VCaP (cell line): ENCODE measurements around the gene SLCO2A1.

Source experiments
- H3K27ac ChIP-seq: fragments of 450-650 bp; 2 replicates; pipeline ENCODE4 v1.5.1; 2017
- TF ChIP-seq, protein P1 (sequence below): fragments of 450-650 bp; conservative IDR thresholded peaks from 2 replicates; pipeline ENCODE4 v1.5.1; 2017; ENCODE audit warnings: mild to moderate bottlenecking, moderate library complexity

SLCO2A1 gene

GRCh38 chr3:133886031-133886722 is 143.5 kb downstream of the SLCO2A1 start:
- TF ChIP-seq, protein P1, sequence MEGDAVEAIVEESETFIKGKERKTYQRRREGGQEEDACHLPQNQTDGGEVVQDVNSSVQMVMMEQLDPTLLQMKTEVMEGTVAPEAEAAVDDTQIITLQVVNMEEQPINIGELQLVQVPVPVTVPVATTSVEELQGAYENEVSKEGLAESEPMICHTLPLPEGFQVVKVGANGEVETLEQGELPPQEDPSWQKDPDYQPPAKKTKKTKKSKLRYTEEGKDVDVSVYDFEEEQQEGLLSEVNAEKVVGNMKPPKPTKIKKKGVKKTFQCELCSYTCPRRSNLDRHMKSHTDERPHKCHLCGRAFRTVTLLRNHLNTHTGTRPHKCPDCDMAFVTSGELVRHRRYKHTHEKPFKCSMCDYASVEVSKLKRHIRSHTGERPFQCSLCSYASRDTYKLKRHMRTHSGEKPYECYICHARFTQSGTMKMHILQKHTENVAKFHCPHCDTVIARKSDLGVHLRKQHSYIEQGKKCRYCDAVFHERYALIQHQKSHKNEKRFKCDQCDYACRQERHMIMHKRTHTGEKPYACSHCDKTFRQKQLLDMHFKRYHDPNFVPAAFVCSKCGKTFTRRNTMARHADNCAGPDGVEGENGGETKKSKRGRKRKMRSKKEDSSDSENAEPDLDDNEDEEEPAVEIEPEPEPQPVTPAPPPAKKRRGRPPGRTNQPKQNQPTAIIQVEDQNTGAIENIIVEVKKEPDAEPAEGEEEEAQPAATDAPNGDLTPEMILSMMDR = no peak
- H3K27ac ChIP-seq = no peak overlapping the region

GRCh38 chr3:133884887-133885711 is 144.6 kb downstream of the SLCO2A1 start:
- TF ChIP-seq, protein P1 = no peak
- no peak overlapping the region for H3K27ac ChIP-seq

- TF ChIP-seq, protein P1 = no peak
Observed at GRCh38 chr3:133884054-133884886, 145.5 kb downstream of the SLCO2A1 start.

DNA sequence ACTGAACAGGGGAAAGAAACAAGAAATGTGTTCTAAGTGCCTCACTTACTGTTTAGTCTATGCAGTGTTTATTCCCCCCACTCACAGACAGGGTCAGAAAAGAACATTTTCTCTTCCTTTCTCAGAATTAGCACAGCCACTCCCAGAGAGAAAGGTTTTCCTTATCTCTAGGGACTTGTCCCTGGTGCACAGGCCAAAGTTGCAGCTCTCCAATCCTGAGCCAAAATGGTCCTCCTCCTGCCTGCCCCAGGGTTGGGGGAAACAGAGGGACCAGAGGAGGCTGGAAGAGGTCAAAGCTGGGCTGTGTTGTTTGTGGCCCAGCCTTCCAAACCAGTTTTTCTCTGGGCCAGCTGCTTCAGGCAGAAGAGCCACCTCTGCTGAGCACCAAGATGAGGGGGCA is 146.1 kb downstream of the SLCO2A1 start:
- TF ChIP-seq, protein P1 = no peak
- H3K27ac ChIP-seq = no peak overlapping the region

More at GRCh38 chr3:133884054-133884886, 145.5 kb downstream of the SLCO2A1 start:
- H3K27ac ChIP-seq = no peak overlapping the region

GRCh38 chr3:133882986-133883586 is 146.6 kb downstream of the SLCO2A1 start:
- TF ChIP-seq, protein P1 = no peak
- H3K27ac ChIP-seq = no peak overlapping the region

DNA sequence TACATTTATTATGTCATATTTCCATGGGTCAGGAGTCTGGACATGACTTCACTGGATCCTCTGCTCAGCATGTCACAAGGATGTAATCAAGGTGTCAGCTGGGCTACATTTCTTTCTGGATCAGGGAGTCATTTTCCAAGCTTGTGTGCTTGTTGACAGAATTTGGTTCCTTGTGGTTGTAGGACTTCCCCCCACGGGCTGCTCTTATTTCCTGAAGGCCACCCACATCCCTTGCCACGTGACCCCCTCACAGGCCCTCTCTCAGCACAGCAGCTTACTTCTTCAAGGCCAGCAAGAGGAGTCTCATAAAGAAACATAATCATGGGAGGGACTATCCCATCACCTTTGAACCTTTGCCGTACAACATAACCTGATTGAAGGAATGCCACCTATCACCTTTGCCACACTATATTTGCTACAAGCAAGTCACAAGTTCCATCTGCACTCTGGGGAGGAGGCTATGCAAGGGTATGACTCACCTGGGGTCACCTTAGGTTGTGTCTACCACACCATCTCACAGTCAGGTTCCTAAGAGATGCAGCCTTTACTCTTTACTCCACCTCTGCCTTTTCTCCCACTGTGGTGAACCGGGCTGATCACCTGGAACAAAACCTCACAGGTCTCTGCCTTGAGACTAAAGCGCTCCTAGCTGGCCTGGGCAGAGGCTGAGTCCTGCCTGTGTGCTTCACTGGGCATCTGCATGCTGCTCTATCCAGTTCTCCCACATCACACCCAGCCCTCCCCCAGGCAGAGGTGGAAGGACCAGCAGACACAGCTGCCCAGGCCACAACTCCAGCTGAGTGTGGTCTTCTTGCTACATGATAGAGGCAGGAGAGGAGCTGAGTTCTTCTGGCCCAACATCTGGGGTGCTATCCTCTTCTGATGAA is 147.5 kb downstream of the SLCO2A1 start:
- no peak overlapping the region for H3K27ac ChIP-seq
- TF ChIP-seq, protein P1 = no peak
